Activated T-cell treated with anti-CD3 and anti-CD28 coated beads, Interleukin-2, amount 50 U/mL, for 24 hours (primary cell): Measurements from ENCODE around the gene GPX6.
"Not testable (repeated sequence)": the region's sequence is repeated elsewhere in the genome, so short reads cannot be mapped to it uniquely, and the experiment has no call there.

Source experiments
- DNase-seq: peaks from one replicate; pipeline ENCODE4 v3.0.0-alpha.2; 2020
- H3K27ac Mint-ChIP-seq: 2 replicates; pipeline ENCODE4 v1.8.0; 2020; ENCODE audit warnings: mild to moderate bottlenecking, mixed read lengths
- H3K27me3 Mint-ChIP-seq: 2 replicates; pipeline ENCODE4 v1.8.0; 2020; ENCODE audit warnings: mixed read lengths
- H3K36me3 Mint-ChIP-seq: 2 replicates; pipeline ENCODE4 v1.8.0; 2020; ENCODE audit warnings: low read depth, mixed read lengths
- H3K4me1 Mint-ChIP-seq: 2 replicates; pipeline ENCODE4 v1.8.0; 2020; ENCODE audit warnings: low read depth, mixed read lengths
- H3K4me3 Mint-ChIP-seq: 2 replicates; pipeline ENCODE4 v1.8.0; 2020; ENCODE audit warnings: mild to moderate bottlenecking, moderate library complexity, mixed read lengths
- H3K9me3 Mint-ChIP-seq: 2 replicates; pipeline ENCODE4 v1.8.0; 2020; ENCODE audit warnings: mixed read lengths

GPX6 gene

DNA sequence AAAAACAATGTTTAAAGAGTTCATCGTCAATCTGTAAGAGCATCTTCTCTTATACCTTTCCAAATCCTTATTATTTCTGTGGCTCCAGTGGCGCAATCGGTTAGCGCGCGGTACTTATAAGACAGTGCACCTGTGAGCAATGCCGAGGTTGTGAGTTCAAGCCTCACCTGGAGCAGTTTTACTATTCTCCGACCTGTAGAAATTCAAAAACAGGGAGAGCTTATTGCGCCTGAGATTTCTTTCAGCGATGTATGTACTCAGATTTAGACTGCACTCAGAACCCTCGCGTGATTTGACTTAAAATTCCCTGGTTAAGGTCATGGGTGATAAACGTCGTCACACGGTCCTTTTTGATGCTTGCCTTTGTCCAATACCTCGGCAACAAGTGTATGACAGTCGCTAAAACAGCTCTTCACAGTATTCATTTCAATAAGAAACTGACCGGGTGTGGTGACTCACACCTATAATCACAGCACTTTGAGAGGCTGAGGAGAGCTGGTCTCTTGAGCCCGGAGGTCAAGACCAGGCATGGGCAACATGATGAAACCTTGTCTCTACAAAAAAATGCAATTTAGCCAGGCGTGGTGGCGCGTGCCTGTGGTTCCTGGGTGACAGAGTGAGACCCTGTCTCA is 22.0 kb upstream of the GPX6 start:
- H3K27me3 Mint-ChIP-seq: peaks cover 73% of the 10 kb centered on the region
- no peaks in the 10 kb centered on the region for H3K36me3 Mint-ChIP-seq
- H3K27ac Mint-ChIP-seq: peak overlapping the region; percentile 77
- peak; percentile 38 for DNase-seq
- peak overlapping the region; percentile 69 for H3K4me3 Mint-ChIP-seq
- H3K9me3 Mint-ChIP-seq: peaks cover 8% of the 10 kb centered on the region
- H3K4me1 Mint-ChIP-seq: peaks cover 26% of the 10 kb centered on the region

DNA sequence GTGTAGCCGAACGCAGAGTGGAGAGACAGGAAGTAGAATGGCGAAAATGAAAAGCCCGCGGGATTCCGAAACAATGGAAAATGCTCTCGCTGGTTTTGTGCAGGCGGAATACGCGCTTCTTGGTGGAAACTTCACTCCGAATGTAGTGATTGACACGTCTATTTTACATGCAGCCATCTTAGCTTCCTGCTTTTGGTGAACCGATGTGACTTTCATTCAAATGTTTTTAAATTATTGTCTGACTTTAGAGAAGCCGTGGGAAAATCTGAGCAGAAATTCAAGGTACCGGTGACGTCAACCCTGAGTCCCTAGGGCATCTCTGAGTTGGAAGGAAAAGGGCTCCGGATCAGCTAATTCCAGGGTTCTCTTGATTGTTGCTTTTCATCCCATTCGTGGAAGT is 21.5 kb upstream of the GPX6 start:
- Mint-ChIP-seq H3K27ac (no peak overlapping the region), H3K4me3 (peak overlapping the region; percentile 69), H3K27me3 (peaks cover 73% of the 10 kb centered on the region), H3K36me3 (no peaks in the 10 kb centered on the region), H3K9me3 (peaks cover 3% of the 10 kb centered on the region), H3K4me1 (peaks cover 20% of the 10 kb centered on the region)
- no peak for DNase-seq

DNA sequence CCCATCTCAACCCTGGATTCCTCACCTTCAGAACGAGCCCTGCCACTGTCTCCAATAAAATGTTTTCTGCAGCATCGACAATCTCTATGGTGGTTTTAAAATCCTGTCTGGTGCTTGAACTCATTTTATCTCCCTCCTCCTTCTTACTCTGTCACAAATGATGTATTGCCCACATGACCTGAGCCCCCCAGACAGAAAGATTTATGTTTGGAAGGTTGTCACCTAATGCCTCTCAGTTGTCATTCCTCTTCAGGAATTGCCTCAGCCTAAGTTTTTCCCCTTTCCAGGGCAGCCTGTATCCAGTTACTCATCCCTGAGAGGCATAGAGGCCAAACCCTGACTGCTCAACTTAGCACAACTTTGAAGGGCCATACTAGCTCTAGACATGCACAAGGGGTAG is 19.3 kb upstream of the GPX6 start:
- H3K9me3 Mint-ChIP-seq: no peaks in the 10 kb centered on the region
- H3K36me3 Mint-ChIP-seq: no peaks in the 10 kb centered on the region
- peaks cover 68% of the 10 kb centered on the region for H3K27me3 Mint-ChIP-seq
- no peak for DNase-seq
- H3K27ac Mint-ChIP-seq: no peak overlapping the region
- peaks cover 17% of the 10 kb centered on the region for H3K4me1 Mint-ChIP-seq
- H3K4me3 Mint-ChIP-seq: no peak overlapping the region

DNA sequence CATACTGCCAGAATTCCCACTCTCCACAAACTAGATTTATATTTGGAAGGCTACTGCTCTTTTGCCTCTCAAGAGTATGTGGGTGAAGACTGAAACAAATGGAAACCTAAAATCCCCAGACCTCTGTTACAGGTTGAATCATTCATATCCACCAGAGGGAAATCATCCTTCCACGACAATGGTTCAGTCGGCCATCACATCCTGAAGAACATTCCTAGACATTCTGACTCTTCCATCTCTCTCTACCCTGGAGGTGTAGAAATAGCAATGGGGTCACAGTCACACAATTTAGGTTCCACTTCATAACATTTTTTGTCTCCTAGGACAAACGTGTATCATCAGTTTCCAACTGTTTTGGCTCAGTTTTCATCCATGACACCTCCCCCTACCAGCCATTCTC is 18.7 kb upstream of the GPX6 start:
- Mint-ChIP-seq H3K4me1 (peaks cover 17% of the 10 kb centered on the region), H3K9me3 (no peaks in the 10 kb centered on the region), H3K27me3 (peaks cover 66% of the 10 kb centered on the region), H3K27ac (no peak overlapping the region), H3K4me3 (no peak overlapping the region), H3K36me3 (no peaks in the 10 kb centered on the region)
- no peak for DNase-seq

DNA sequence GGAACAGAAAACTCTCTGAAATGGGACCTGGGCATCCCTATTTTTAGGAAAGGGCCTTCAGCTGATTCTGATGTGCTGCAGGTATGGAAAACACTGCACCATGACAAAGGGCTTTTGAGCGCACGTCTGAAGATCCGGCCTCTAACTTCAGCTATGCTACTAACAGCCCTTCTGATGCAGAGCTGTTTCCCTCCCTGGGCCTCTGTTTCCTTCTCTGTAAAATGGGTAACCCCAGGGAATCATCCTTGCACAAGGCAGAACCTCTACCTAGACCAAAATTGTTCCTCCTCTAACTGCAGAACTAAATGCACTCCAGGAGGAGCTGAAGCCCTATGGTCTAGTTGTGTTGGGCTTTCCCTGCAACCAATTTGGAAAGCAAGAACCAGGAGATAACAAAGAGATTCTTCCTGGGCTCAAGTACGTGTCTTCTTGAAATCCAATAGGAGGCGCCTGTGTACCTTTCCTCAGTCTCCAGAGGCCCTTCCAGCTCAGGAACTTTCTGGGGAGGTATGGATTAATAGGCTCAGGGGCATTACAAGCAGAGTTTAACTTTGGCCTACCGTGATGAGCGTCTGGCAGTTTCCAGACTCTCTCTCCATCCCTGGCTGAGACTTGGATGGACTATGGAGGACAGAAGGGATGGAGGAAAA is 16.0 kb upstream of the GPX6 start:
- DNase-seq: no peak
- Mint-ChIP-seq H3K4me1 (peaks cover 3% of the 10 kb centered on the region), H3K4me3 (no peak overlapping the region), H3K27ac (no peak overlapping the region), H3K27me3 (peaks cover 64% of the 10 kb centered on the region), H3K36me3 (no peaks in the 10 kb centered on the region), H3K9me3 (no peaks in the 10 kb centered on the region)

DNA sequence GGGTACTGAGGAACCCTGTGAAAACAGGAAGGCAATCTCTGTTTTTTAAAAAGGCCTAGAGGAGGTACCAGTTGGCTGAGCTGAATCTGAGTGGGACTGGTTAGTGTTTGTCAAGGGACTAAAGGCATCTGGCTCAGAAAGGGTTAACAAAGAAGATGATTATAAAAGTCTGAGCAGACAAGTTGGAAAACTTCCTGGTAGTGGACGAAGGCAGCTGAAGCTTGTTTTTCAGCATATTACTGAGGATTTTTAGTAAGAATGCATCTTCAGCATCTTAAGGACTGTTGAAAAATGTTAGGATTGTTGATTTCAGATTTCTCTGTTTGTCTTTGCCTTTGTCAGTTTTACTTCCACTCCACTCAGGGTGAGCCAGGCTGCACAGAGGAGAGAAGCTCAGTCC is 15.2 kb upstream of the GPX6 start:
- Mint-ChIP-seq H3K4me1 (peaks cover 3% of the 10 kb centered on the region), H3K27me3 (peaks cover 67% of the 10 kb centered on the region), H3K9me3 (no peaks in the 10 kb centered on the region), H3K36me3 (no peaks in the 10 kb centered on the region), H3K27ac (no peak overlapping the region), H3K4me3 (no peak overlapping the region)
- no peak for DNase-seq

DNA sequence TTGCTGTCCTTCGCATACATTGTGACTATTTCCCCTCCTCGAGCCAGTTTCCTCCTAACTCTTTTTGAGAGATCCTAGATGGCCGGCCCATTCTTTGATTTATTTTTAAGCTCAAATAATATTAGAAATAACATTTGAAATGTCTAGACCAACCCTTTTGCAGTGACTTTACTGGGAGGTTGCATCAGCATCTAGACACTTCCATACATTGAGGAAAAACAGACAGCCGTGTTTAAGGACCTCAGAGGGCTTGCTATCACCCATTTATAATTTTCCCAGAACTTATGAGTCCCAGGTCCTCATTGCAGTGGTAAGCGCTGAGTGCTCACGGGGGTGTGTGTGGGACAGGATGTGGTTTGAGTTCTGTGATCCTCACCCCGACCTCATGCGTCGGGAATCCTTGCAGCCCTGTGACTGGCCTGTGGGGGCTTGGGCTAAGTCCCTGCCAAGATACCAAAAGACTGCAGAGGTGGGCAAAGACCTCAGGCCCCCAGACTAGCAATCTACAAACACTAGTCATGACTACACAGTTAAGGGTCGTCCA is 10.0 kb upstream of the GPX6 start, which contains the start of gene GPX5:
GPX5 (plus strand) TSS at position 386 of the 544 bp plus-strand sequence; CDS start at position 519, 133 bp downstream.
- DNase-seq: no peak
- H3K4me3 Mint-ChIP-seq: no peak within 1 kb of the TSS
- H3K27ac Mint-ChIP-seq: no peak within 1 kb of the TSS
- H3K27me3 Mint-ChIP-seq: peaks cover 57% of the 10 kb centered on the region
- H3K36me3 Mint-ChIP-seq: no peaks in the 10 kb centered on the region
- peaks cover 26% of the 10 kb centered on the region for H3K4me1 Mint-ChIP-seq
- no peaks in the 10 kb centered on the region for H3K9me3 Mint-ChIP-seq

DNA sequence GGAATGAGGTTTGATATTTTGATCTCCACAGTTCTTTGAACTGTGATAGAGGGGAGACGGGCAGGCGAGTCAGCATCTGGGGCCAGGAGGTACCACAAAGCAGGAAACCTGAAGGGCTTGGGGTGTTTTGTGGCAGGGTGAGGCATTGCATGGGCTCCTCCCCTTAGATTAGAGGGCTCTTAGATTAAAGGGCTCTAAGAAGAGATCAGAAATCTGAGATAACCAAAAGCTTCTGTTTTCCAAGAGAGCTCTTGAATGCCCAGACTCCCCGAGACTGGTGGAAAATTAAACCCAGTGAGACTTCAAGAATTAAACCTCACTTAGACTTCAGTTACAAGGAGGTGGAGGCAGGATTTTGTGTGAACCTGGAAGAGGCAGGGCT is 7.6 kb upstream of the GPX6 start:
- no peak for DNase-seq
- H3K27ac Mint-ChIP-seq: no peak overlapping the region
- H3K4me3 Mint-ChIP-seq: no peak overlapping the region
- H3K4me1 Mint-ChIP-seq: peaks cover 26% of the 10 kb centered on the region
- no peaks in the 10 kb centered on the region for H3K9me3 Mint-ChIP-seq
- no peaks in the 10 kb centered on the region for H3K36me3 Mint-ChIP-seq
- H3K27me3 Mint-ChIP-seq: peaks cover 49% of the 10 kb centered on the region

DNA sequence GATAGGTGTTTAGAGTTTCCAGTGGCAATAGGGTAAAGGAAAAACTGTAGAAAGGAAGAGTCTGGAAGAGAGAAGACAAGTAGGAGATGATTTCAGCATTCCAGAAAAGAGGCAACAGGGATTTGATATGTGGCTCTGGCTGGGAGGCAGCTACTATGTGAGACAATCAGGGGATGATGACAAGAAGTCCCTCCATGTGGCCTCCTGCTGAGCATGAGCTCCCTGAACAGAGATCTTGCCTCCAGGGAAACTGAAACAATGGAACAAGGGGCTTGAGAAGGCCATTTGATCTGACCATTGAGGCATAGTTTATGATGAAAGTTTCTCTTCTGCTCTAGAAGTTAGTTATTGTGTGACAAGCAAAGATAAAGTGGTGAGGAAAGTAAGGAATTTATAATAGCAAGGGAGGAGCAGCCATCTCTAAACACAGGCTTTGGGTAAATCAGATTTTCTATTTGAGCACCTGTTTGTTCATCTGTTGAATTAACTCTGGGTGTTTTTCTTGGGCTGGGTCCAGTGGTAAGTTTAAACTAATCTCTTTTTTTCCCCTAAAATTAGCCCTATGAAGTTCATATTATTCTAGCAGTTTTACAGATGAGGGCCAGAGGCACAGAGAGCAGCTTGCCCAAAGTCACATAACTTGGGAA is 7.1 kb upstream of the GPX6 start:
- DNase-seq: no peak
- H3K9me3 Mint-ChIP-seq: no peaks in the 10 kb centered on the region
- H3K27ac Mint-ChIP-seq: no peak overlapping the region
- H3K4me1 Mint-ChIP-seq: peaks cover 26% of the 10 kb centered on the region
- no peaks in the 10 kb centered on the region for H3K36me3 Mint-ChIP-seq
- peaks cover 44% of the 10 kb centered on the region for H3K27me3 Mint-ChIP-seq
- no peak overlapping the region for H3K4me3 Mint-ChIP-seq

DNA sequence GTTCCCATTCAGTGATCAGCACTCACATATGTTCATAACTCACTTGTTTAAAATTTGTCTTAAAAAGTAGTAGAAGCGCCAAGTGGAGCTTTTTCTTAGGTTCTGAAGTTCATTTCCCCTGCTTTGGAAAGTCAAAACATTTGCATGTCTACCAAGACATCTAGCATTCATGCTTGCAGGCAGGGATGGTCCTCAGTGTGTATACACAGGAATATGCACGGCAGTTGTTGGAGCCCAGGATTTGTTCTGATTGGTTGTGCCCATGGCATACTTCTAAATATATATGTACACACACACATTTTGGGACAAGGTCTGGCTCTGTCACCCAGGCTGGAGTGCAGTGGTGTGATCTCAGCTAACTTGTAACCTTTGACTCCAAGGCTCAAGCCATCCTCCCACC is 2.4 kb upstream of the GPX6 start:
- H3K36me3 Mint-ChIP-seq: no peaks in the 10 kb centered on the region
- H3K27ac Mint-ChIP-seq: no peak overlapping the region
- no peak overlapping the region for H3K4me3 Mint-ChIP-seq
- H3K4me1 Mint-ChIP-seq: peaks cover 7% of the 10 kb centered on the region
- peaks cover 40% of the 10 kb centered on the region for H3K27me3 Mint-ChIP-seq
- H3K9me3 Mint-ChIP-seq: no peaks in the 10 kb centered on the region
- no peak for DNase-seq

DNA sequence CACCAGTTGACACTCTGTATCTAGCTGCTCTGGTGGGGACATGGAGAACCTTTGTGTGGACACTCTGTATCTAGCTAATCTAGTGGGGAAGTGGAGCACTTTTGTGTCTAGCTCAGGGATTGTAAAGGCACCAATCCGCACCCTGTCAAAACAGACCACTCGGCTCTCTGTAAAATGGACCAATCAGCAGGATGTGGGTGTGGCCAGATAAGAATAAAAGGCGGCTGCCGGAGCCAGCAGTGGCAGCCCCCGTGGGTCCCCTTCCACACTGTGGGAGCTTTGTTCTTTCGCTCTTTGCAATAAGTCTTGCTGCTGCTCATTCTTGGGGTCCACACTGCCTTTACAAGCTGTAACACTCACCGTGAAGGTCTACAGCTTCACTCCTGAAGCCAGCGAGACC is 3.2 kb downstream of the GPX6 start:
- not testable (repeated sequence) for H3K4me1 Mint-ChIP-seq, H3K27ac Mint-ChIP-seq
- peaks cover 36% of the 10 kb centered on the region for H3K27me3 Mint-ChIP-seq

DNA sequence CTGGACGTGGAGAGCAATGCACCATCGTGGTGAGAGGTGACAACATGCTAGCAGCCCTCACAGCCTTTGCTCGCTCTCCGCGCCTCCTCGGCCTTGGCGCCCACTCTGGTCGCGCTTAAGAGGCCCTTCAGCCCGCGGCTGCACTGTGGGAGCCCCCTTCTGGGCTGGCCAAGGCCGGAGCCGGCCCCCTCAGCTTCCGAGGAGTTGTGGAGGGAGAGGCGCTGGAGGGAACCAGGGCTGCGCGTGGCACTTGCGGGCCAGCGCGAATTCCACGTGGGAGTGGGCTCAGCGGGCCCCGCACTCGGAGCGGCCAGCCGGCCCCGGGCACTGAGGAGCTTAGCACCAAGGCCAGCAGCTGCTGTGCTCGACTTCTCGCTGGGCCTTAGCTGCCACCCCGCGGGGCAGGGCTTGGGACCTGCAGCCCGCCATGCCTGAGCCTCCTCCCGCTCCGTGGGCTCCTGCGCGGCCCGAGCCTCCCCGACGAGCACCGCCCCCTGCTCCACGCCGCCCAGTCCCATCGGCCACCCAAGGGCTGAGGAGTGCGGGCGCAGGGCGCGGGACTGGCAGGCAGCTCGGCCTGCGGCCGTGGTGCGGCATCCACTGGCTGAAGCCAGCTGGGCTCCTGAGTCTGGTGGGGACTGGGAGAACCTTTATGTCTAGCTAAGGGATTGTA is 3.8 kb downstream of the GPX6 start:
- no peaks in the 10 kb centered on the region for H3K36me3 Mint-ChIP-seq
- no peak overlapping the region for H3K27ac Mint-ChIP-seq
- no peaks in the 10 kb centered on the region for H3K9me3 Mint-ChIP-seq

More for the DNA sequence above, 3.2 kb downstream of the GPX6 start:
- H3K36me3 Mint-ChIP-seq, H3K4me3 Mint-ChIP-seq, DNase-seq, H3K9me3 Mint-ChIP-seq: not testable (repeated sequence)

DNA sequence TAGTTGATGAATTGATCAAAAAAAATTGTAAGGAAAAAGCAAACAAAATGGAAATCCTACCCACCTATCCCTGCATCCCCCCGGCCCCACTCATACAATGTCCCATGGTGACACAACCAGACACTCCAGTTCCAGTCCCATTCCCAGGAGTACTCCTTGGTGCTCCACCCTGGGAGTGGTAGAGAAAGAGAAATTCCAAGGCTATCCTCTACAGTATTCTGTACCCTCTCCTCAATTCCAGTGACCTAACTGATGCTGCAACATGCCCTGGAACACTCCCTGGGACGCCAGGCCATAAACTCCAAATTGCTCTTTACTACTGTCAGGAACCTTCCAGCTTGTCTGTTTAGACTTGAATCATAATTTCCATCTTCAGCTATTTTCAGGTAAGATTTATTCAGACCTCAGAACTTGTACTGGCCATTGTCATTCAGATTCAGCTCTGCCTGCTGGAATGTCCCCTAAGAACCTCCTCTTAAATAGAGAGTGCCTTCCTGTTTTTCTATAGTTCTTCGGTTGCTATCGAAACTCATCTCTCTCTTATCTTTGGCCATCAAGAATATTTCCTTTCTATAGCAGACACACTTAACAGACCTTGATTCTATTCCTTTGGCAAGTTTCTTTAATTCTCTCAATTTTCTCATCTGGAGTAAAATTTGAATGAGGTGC is 8.7 kb downstream of the GPX6 start:
- peaks cover 18% of the 10 kb centered on the region for H3K27me3 Mint-ChIP-seq
- H3K36me3 Mint-ChIP-seq: no peaks in the 10 kb centered on the region
- H3K9me3 Mint-ChIP-seq: no peaks in the 10 kb centered on the region
- no peak overlapping the region for H3K4me3 Mint-ChIP-seq
- peaks cover 10% of the 10 kb centered on the region for H3K4me1 Mint-ChIP-seq
- DNase-seq: no peak
- H3K27ac Mint-ChIP-seq: no peak overlapping the region

More for the DNA sequence above, 3.8 kb downstream of the GPX6 start:
- H3K4me1 Mint-ChIP-seq: peaks cover 8% of the 10 kb centered on the region
- no peak for DNase-seq
- H3K4me3 Mint-ChIP-seq: no peak overlapping the region
- H3K27me3 Mint-ChIP-seq: peaks cover 34% of the 10 kb centered on the region

DNA sequence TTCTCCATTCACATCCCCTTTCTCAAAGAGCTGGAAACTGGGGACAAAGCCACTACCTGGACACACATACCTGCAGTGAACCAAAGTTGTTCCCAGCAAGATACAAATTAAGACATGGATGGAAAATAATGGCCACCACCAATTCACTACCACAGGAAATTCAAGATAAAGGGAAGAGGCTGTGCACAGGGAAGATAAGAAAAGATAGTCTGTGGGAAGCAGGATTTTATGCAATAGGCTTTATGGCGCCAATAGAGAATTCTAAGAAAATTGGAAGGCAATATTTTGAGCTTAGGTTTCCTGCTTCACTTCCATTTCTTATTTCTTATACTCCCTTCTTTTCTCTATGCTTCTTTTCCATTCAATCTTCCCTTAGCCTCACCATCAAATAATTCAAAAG is 9.9 kb downstream of the GPX6 start:
- H3K9me3 Mint-ChIP-seq: no peaks in the 10 kb centered on the region
- no peak for DNase-seq
- H3K36me3 Mint-ChIP-seq: no peaks in the 10 kb centered on the region
- peaks cover 12% of the 10 kb centered on the region for H3K27me3 Mint-ChIP-seq
- no peak overlapping the region for H3K4me3 Mint-ChIP-seq
- H3K27ac Mint-ChIP-seq: no peak overlapping the region
- peaks cover 10% of the 10 kb centered on the region for H3K4me1 Mint-ChIP-seq
